Measurements from ENCODE around the gene MSI2. TPM values are rescaled to one million over a fixed set of nuclear protein-coding genes. Genes with fewer than 3 reads are reported as not detected.

MSI2 gene
- total RNA-seq, 2 experiments from 2014 or later: 131 to 164 TPM

DNA sequence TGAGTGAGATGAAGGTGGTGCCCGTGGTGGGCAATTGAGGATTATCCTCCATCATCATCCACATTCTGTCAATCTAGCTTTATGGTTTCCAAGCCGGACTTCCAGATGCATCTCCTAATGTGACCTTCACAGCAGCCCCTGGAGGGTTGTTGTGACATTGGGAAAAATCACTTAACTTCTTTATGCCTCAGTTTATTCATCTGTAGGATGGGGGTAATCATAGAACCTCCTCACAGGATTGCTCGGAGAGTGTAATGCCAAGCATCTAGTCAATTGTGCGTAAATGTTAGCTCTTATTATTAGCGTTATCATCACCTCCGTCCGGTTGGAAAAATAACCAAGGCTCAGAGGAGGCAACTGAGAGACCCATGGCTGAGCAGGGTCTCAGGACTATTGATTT, 274.8 kb downstream of the MSI2 start:
- Histone ChIP-seq H3K27ac (ENCODE audit: low read depth, low read length, poor library complexity, severe bottlenecking) (no peak overlapping the region), H3K4me1 (ENCODE audit: insufficient read depth, low read length, poor library complexity, severe bottlenecking) (peaks cover 58% of the 10 kb centered on the region), H3K79me2 (ENCODE audit: insufficient read depth, low read depth, low read length) (no peaks in the 10 kb centered on the region), H4K20me1 (ENCODE audit: insufficient read depth, low read length) (no peaks in the 10 kb centered on the region), H3K36me3 (ENCODE audit: insufficient read depth, low read length) (peaks cover 8% of the 10 kb centered on the region; the same call in 1 of the 2 replicates), H2AFZ (ENCODE audit: low read length) (no peak overlapping the region), H3K9me2 (ENCODE audit: insufficient read depth, low read length) (no peaks in the 10 kb centered on the region), H3K9me3 (ENCODE audit: low read length) (no peaks in the 10 kb centered on the region), H3K4me2 (ENCODE audit: low read length) (no peak overlapping the region), H3K4me3 (ENCODE audit: low read depth, low read length, poor library complexity, severe bottlenecking) (no peak overlapping the region)
- intact Hi-C loops (cut with micrococcal nuclease; ENCODE audit: unreplicated experiment): no loop called here
- ChIA-PET CTCF (ENCODE audit: unreplicated experiment) (interaction anchor here (0.6 kb wide), 1 partner anchor 13 kb away, joined by 3 read pairs; no protein-coding TSS in a partner anchor), POLR2A (no interaction called here)
- BruUV-seq (replicated peaks): no TSS peak
- DNase-seq (ENCODE audit: low spot score): no peak
- TF ChIP-seq, protein P1, sequence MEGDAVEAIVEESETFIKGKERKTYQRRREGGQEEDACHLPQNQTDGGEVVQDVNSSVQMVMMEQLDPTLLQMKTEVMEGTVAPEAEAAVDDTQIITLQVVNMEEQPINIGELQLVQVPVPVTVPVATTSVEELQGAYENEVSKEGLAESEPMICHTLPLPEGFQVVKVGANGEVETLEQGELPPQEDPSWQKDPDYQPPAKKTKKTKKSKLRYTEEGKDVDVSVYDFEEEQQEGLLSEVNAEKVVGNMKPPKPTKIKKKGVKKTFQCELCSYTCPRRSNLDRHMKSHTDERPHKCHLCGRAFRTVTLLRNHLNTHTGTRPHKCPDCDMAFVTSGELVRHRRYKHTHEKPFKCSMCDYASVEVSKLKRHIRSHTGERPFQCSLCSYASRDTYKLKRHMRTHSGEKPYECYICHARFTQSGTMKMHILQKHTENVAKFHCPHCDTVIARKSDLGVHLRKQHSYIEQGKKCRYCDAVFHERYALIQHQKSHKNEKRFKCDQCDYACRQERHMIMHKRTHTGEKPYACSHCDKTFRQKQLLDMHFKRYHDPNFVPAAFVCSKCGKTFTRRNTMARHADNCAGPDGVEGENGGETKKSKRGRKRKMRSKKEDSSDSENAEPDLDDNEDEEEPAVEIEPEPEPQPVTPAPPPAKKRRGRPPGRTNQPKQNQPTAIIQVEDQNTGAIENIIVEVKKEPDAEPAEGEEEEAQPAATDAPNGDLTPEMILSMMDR (conservative IDR thresholded peaks at IDR 0.05; ENCODE audit: low read length): no peak
- no peak for TF ChIP-seq EZH2phosphoT487 (IDR thresholded peaks at IDR 0.05; ENCODE audit: borderline replicate concordance, low read depth, low read length)

DNA sequence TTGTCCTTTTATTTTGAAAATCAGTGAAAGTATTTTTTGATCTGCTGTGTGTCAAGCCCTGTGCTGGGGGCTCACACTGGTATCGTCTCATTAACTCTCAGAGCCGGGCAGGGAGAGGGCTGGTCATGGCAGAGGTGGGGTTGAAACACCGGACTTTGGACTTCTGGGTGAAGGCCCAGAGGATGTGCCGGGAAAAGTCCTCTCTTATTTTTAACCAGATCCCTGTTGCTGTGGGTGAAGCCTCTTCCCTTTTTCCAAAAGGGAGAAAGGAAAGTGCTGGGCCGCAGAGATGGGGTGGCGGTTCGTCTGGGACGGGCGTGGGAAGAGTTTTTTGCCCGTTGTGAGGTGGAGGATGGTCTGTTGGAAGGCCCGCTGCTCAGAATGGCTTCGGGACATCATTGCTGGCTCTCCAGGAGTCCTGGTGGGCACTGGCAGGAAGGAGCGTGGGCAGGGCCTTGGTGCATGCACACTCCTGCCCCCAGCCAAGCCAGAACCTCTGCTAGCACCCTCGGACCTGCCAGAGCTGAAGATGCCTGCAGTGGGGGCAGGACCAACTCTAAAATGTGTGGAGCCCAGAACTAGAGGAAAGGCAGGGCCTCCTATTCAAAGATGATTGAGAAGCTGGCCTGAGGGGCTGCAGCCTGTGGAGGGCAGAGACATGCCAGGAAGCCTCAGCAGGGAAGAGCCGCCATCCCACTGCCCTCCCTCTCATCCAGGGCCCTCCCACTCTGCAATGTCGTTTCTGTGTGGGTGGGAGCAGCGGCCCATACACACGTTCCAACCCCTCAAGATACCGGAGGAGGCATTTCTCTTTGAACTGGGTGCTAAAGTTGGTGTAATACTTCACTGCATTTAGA, 275.6 kb downstream of the MSI2 start:
- H3K27ac ChIP-seq (ENCODE audit: low read depth, low read length, poor library complexity, severe bottlenecking): no peak overlapping the region
- TF ChIP-seq, protein P1 (conservative IDR thresholded peaks at IDR 0.05; ENCODE audit: low read length): no peak
- no peak for TF ChIP-seq EZH2phosphoT487 (IDR thresholded peaks at IDR 0.05; ENCODE audit: borderline replicate concordance, low read depth, low read length)
- no peaks in the 10 kb centered on the region for H3K9me2 ChIP-seq (ENCODE audit: insufficient read depth, low read length)
- ChIA-PET POLR2A (no interaction called here), CTCF (ENCODE audit: unreplicated experiment) (no interaction called here)
- H4K20me1 ChIP-seq (ENCODE audit: insufficient read depth, low read length): no peaks in the 10 kb centered on the region
- H2AFZ ChIP-seq (ENCODE audit: low read length): no peak overlapping the region
- no peaks in the 10 kb centered on the region for H3K79me2 ChIP-seq (ENCODE audit: insufficient read depth, low read depth, low read length)
- H3K4me1 ChIP-seq (ENCODE audit: insufficient read depth, low read length, poor library complexity, severe bottlenecking): peaks cover 50% of the 10 kb centered on the region
- H3K4me2 ChIP-seq (ENCODE audit: low read length): no peak overlapping the region
- peaks cover 8% of the 10 kb centered on the region; the same call in 1 of the 2 replicates for H3K36me3 ChIP-seq (ENCODE audit: insufficient read depth, low read length)
- BruUV-seq (replicated peaks): no TSS peak
- no peak overlapping the region for H3K4me3 ChIP-seq (ENCODE audit: low read depth, low read length, poor library complexity, severe bottlenecking)
- intact Hi-C loops (cut with micrococcal nuclease; ENCODE audit: unreplicated experiment): no loop called here
- H3K9me3 ChIP-seq (ENCODE audit: low read length): no peaks in the 10 kb centered on the region
- no peak for DNase-seq (ENCODE audit: low spot score)

DNA sequence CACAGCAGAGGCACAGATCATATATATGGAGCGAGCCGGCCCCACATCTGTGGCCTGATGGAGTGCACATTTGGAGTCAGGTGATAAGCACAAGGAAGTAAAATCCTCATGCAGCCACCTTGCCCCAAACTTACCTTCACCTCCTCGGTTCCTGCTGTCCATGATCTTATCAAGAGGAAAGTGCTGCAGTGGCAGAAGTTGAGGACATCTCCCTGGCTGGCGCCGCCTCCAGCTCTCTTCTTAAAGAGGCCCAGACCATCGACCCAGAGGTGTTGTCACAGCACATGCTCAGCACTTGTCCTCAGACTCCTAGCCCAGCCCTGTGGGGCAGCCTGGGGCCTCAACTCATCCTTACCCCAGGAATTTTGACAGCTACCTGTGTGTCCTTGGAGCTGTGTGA, 276.2 kb downstream of the MSI2 start:
- Histone ChIP-seq H3K9me3 (ENCODE audit: low read length) (no peaks in the 10 kb centered on the region), H3K79me2 (ENCODE audit: insufficient read depth, low read depth, low read length) (no peaks in the 10 kb centered on the region), H3K27ac (ENCODE audit: low read depth, low read length, poor library complexity, severe bottlenecking) (no peak overlapping the region), H3K4me1 (ENCODE audit: insufficient read depth, low read length, poor library complexity, severe bottlenecking) (peaks cover 44% of the 10 kb centered on the region), H3K36me3 (ENCODE audit: insufficient read depth, low read length) (peaks cover 8% of the 10 kb centered on the region; the same call in 1 of the 2 replicates), H3K4me2 (ENCODE audit: low read length) (no peak overlapping the region), H4K20me1 (ENCODE audit: insufficient read depth, low read length) (no peaks in the 10 kb centered on the region), H3K9me2 (ENCODE audit: insufficient read depth, low read length) (no peaks in the 10 kb centered on the region), H2AFZ (ENCODE audit: low read length) (no peak overlapping the region), H3K4me3 (ENCODE audit: low read depth, low read length, poor library complexity, severe bottlenecking) (no peak overlapping the region)
- intact Hi-C loops (cut with micrococcal nuclease; ENCODE audit: unreplicated experiment): no loop called here
- CTCF ChIA-PET (ENCODE audit: unreplicated experiment): no interaction called here
- TF ChIP-seq, protein P1 (conservative IDR thresholded peaks at IDR 0.05; ENCODE audit: low read length): no peak
- no peak for TF ChIP-seq EZH2phosphoT487 (IDR thresholded peaks at IDR 0.05; ENCODE audit: borderline replicate concordance, low read depth, low read length)
- POLR2A ChIA-PET: no interaction called here
- BruUV-seq (replicated peaks): no TSS peak
- DNase-seq (ENCODE audit: low spot score): no peak
